Left lung (tissue), 10 donors: ENCODE results near the gene DENND1B. TPM values are rescaled to one million over a fixed set of nuclear protein-coding genes. Genes with fewer than 3 reads are reported as not detected.

ENCODE experiments used
- ATAC-seq: fragments of 200-7000 bp; cut with Tn5 transposase; one replicate; pipeline ENCODE4 v1.9.1; 2020; ENCODE audit warnings: moderate library complexity
- DNase-seq, 4 donors: peaks; one replicate each; pipeline ENCODE4 v3.0.0-alpha.2; 2013 to 2020
- H3K27ac ChIP-seq, 2 donors: fragments of 200-600 bp; sonication (generic) in 1 of 2; one replicate each; pipeline versions ENCODE4 v1.5.0 to v1.8.0; 2020 to 2021
- H3K27me3 ChIP-seq, 2 donors: fragments of 200-600 bp; sonication (generic) in 1 of 2; one replicate each; pipeline versions ENCODE4 v1.5.0 to v1.8.0; 2020 to 2021
- H3K36me3 ChIP-seq, 2 donors: fragments of 200-600 bp; sonication (generic) in 1 of 2; one replicate each; pipeline versions ENCODE4 v1.5.0 to v1.8.0; 2020 to 2021
- H3K4me1 ChIP-seq, 2 donors: fragments of 200-600 bp; one replicate each; pipeline ENCODE4 v1.8.0; 2021
- H3K4me3 ChIP-seq, 2 donors: fragments of 200-600 bp; sonication (generic) in 1 of 2; one replicate each; pipeline versions ENCODE4 v1.5.0 to v1.8.0; 2020 to 2021; ENCODE audit warnings: mild to moderate bottlenecking in 1 of 2
- H3K9me3 ChIP-seq, 2 donors: fragments of 200-600 bp; sonication (generic) in 1 of 2; one replicate each; pipeline versions ENCODE4 v1.5.0 to v1.8.0; 2020 to 2021
- CTCF ChIP-seq, 2 donors: fragments of 200-600 bp; sonication (generic) in 1 of 2; IDR thresholded peaks; one replicate each; pipeline versions ENCODE4 v1.5.0 to v1.8.0; 2021; ENCODE audit warnings: antibody characterized with exemption in 2 of 2
- intact Hi-C, 2 donors: fragments of 100-400 bp; cut with DNase I; formaldehyde crosslinking; loops; one replicate each; pipeline versions ENCODE4 v1.11.2 to v1.14.2; 2022
- polyA plus RNA-seq, 6 donors: library from polyadenylated mRNA; unstranded; fragments of 120-200 nt; gene quantifications; one replicate each; pipeline ENCODE4 v1.2.1, GENCODE V29; 2013; ENCODE audit not compliant: insufficient read length in 6 of 6
- total RNA-seq, 2 donors: library from RNA; stranded (reverse); fragmentation: NEBNext Ultra II Directional; extraction: Animal tissue kit (Norgen Biotek cat#: 25700); gene quantifications; one replicate each; pipeline ENCODE4 v1.2.1, GENCODE V29; 2021
- donor health status: DM: no; HTN: yes; CAD: no.
- donor health status: DM: no; HTN: no; CAD: no.

Gene DENND1B
- total and polyA plus RNA-seq, 8 donors = 12.5 to 17.2 (median 13.4) TPM

GRCh38 chr1:197604302-197604701 lies 171.0 kb downstream of the DENND1B start:
- DNase-seq = no peak
- intact Hi-C loops = no loop called here
- Histone ChIP-seq H3K9me3 (no peaks in the 10 kb centered on the region), H3K4me3 (no peak overlapping the region), H3K36me3 (no peaks in the 10 kb centered on the region), H3K4me1 (no peaks in the 10 kb centered on the region), H3K27me3 (no peaks in the 10 kb centered on the region), H3K27ac (no peak overlapping the region)
- ATAC-seq = no peak
- no peak for TF ChIP-seq CTCF (IDR thresholded peaks at IDR 0.05)

- intact Hi-C loops = no loop called here
- H3K36me3 ChIP-seq = no peaks in the 10 kb centered on the region
- ATAC-seq = no peak
- no peak for DNase-seq
- H3K4me1 ChIP-seq = no peaks in the 10 kb centered on the region
- H3K4me3 ChIP-seq = no peak overlapping the region
- no peak overlapping the region for H3K27ac ChIP-seq
- H3K27me3 ChIP-seq = no peaks in the 10 kb centered on the region
- H3K9me3 ChIP-seq = no peaks in the 10 kb centered on the region
- no peak for TF ChIP-seq CTCF (IDR thresholded peaks at IDR 0.05)
Observed at GRCh38 chr1:197600751-197601150, 174.5 kb downstream of the DENND1B start.

- ATAC-seq (no peak), DNase-seq (no peak)
- H3K27ac ChIP-seq = no peak overlapping the region
- no peak overlapping the region for H3K4me3 ChIP-seq
- no peaks in the 10 kb centered on the region for H3K27me3 ChIP-seq
- no peak for TF ChIP-seq CTCF (IDR thresholded peaks at IDR 0.05)
- H3K4me1 ChIP-seq = no peaks in the 10 kb centered on the region
- H3K9me3 ChIP-seq = no peaks in the 10 kb centered on the region
- intact Hi-C loops = no loop called here
- H3K36me3 ChIP-seq = no peaks in the 10 kb centered on the region
Observed at GRCh38 chr1:197599789-197600188, 175.5 kb downstream of the DENND1B start.

GRCh38 chr1:197598935-197599334 lies 176.3 kb downstream of the DENND1B start:
- intact Hi-C loops = no loop called here
- TF ChIP-seq CTCF (IDR thresholded peaks at IDR 0.05) = no peak
- no peaks in the 10 kb centered on the region for H3K27me3 ChIP-seq
- H3K27ac ChIP-seq = no peak overlapping the region
- H3K4me3 ChIP-seq = no peak overlapping the region
- no peaks in the 10 kb centered on the region for H3K4me1 ChIP-seq
- DNase-seq = no peak
- no peaks in the 10 kb centered on the region for H3K36me3 ChIP-seq
- no peaks in the 10 kb centered on the region for H3K9me3 ChIP-seq
- ATAC-seq = no peak

- no peaks in the 10 kb centered on the region for H3K4me1 ChIP-seq
- no peaks in the 10 kb centered on the region for H3K27me3 ChIP-seq
- no peaks in the 10 kb centered on the region for H3K9me3 ChIP-seq
- intact Hi-C loops = no loop called here
- no peaks in the 10 kb centered on the region for H3K36me3 ChIP-seq
- ATAC-seq (no peak), DNase-seq (no peak)
- H3K4me3 ChIP-seq = no peak overlapping the region
- H3K27ac ChIP-seq = no peak overlapping the region
- no peak for TF ChIP-seq CTCF (IDR thresholded peaks at IDR 0.05)
Observed at GRCh38 chr1:197595304-197595904, 179.9 kb downstream of the DENND1B start.
